SU-DHL-6 (cell line): ENCODE data around the gene EPC1.
"Not testable (repeated sequence)": the region's sequence is repeated elsewhere in the genome, so short reads cannot be mapped to it uniquely, and the experiment has no call there.

Source experiments
- CTCF ChIP-seq: fragments of 200-600 bp; sonication (generic); IDR thresholded peaks from one replicate; pipeline ENCODE4 v1.5.1; 2017; ENCODE audit warnings: antibody characterized with exemption, mild to moderate bottlenecking, low read length, moderate library complexity; ENCODE audit not compliant: insufficient read depth, poor library complexity, severe bottlenecking
- EZH2phosphoT487 ChIP-seq: fragments of 200-600 bp; sonication (generic), shearing (Covaris generic); conservative IDR thresholded peaks from 2 replicates; pipeline ENCODE4 v1.6.1; 2018; ENCODE audit warnings: mild to moderate bottlenecking, antibody characterized with exemption, low read length, moderate library complexity, mixed read lengths

GRCh38 chr10:32365404-32365803 is 18.4 kb upstream of the EPC1 start:
- not testable (repeated sequence) for TF ChIP-seq CTCF, EZH2phosphoT487
